ENCODE data around the gene GRID1. TPM values are rescaled to one million over a fixed set of nuclear protein-coding genes. Genes with fewer than 3 reads are reported as not detected.

Gene GRID1
- total RNA-seq, 1 experiment from 2014 or later, result not detected

DNA sequence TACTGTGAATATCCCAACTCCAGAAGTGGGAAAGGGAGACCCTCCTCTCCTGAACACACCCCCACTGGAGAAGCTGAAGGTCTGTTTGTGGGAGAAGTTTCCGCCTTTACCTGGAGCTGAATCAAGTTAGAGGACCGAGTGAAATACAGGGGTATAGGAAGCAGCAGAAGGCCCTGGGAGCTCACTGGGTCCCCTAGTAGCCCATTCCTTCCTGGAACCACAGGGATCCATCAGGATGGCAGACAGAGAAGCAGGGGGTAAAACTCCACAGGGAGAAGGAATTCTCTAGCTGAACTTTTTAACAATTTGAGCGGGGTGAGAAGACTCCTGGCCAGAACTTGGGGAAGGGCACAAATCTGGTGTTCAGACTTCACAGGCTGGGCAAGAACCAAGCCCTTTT is 275.8 kb downstream of the GRID1 start:
- ChIA-PET POLR2A (ENCODE audit: unreplicated experiment) (no interaction called here), CTCF (no interaction called here)
- intact Hi-C loops (cut with micrococcal nuclease; ENCODE audit: unreplicated experiment), result no loop called here

DNA sequence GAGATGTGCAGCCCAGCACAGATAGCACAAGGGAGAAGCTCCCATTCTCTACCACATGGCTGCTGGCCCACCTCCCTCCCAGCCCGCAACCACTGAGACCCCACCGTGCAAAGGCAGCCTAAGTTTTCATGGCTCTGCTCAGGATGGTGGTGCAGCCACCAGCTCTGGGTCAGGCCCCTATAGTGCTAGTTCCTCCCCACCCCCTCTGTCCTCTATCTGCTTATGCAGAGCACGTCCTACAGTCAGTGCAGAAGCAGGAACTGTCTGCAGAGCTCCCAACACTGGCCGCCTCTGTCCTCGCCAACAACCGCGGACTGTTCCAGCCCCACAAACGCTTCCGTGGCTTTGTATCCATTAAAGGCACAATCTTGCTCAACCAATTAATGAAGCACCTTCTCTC is 278.9 kb downstream of the GRID1 start:
- ChIA-PET CTCF (no interaction called here), POLR2A (ENCODE audit: unreplicated experiment) (no interaction called here)
- Histone ChIP-seq H3K79me2 (ENCODE audit: low read depth) (no peaks in the 10 kb centered on the region), H3K4me3 (no peak overlapping the region), H3K36me3 (ENCODE audit: low read depth) (no peaks in the 10 kb centered on the region), H3K9me2 (ENCODE audit: insufficient read depth) (no peaks in the 10 kb centered on the region), H3F3A (ENCODE audit: insufficient read depth, low read depth) (no peaks in the 10 kb centered on the region), H4K20me1 (ENCODE audit: insufficient read depth) (no peaks in the 10 kb centered on the region), H3K4me1 (replicated peaks; ENCODE audit: insufficient read depth) (no peaks in the 10 kb centered on the region), H3K27me3 (ENCODE audit: insufficient read depth, low read depth) (peaks cover 11% of the 10 kb centered on the region; the same call in 1 of the 2 replicates), H3K9me3 (ENCODE audit: insufficient read depth, low read depth) (no peaks in the 10 kb centered on the region), H3K4me2 (no peak overlapping the region), H2AFZ (no peak overlapping the region), H3K27ac (no peak overlapping the region)
- no TSS peak for BruUV-seq (replicated peaks)
- no peak for DNase-seq
- intact Hi-C loops (cut with micrococcal nuclease; ENCODE audit: unreplicated experiment), result no loop called here
- TF ChIP-seq, protein P1, sequence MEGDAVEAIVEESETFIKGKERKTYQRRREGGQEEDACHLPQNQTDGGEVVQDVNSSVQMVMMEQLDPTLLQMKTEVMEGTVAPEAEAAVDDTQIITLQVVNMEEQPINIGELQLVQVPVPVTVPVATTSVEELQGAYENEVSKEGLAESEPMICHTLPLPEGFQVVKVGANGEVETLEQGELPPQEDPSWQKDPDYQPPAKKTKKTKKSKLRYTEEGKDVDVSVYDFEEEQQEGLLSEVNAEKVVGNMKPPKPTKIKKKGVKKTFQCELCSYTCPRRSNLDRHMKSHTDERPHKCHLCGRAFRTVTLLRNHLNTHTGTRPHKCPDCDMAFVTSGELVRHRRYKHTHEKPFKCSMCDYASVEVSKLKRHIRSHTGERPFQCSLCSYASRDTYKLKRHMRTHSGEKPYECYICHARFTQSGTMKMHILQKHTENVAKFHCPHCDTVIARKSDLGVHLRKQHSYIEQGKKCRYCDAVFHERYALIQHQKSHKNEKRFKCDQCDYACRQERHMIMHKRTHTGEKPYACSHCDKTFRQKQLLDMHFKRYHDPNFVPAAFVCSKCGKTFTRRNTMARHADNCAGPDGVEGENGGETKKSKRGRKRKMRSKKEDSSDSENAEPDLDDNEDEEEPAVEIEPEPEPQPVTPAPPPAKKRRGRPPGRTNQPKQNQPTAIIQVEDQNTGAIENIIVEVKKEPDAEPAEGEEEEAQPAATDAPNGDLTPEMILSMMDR (conservative IDR thresholded peaks at IDR 0.05), result no peak
- no peak for TF ChIP-seq EZH2 (IDR thresholded peaks at IDR 0.05; ENCODE audit: low read depth)

More for the DNA sequence above, 275.8 kb downstream of the GRID1 start:
- no peak for TF ChIP-seq EZH2 (IDR thresholded peaks at IDR 0.05; ENCODE audit: low read depth)
- TF ChIP-seq, protein P1 (conservative IDR thresholded peaks at IDR 0.05), result no peak
- no peaks in the 10 kb centered on the region for H3K9me2 ChIP-seq (ENCODE audit: insufficient read depth)
- no peak overlapping the region for H3K4me3 ChIP-seq
- no peaks in the 10 kb centered on the region for H3K9me3 ChIP-seq (ENCODE audit: insufficient read depth, low read depth)
- H3K27ac ChIP-seq, result no peak overlapping the region
- H3F3A ChIP-seq (ENCODE audit: insufficient read depth, low read depth), result no peaks in the 10 kb centered on the region
- no peaks in the 10 kb centered on the region for H3K27me3 ChIP-seq (ENCODE audit: insufficient read depth, low read depth)
- no peaks in the 10 kb centered on the region for H3K79me2 ChIP-seq (ENCODE audit: low read depth)
- no peak for DNase-seq
- no peak overlapping the region for H2AFZ ChIP-seq
- H3K36me3 ChIP-seq (ENCODE audit: low read depth), result no peaks in the 10 kb centered on the region
- no peaks in the 10 kb centered on the region for H3K4me1 ChIP-seq (replicated peaks; ENCODE audit: insufficient read depth)
- H3K4me2 ChIP-seq, result no peak overlapping the region
- BruUV-seq (replicated peaks), result no TSS peak
- no peaks in the 10 kb centered on the region for H4K20me1 ChIP-seq (ENCODE audit: insufficient read depth)

- ChIA-PET CTCF (no interaction called here), POLR2A (ENCODE audit: unreplicated experiment) (no interaction called here)
- Histone ChIP-seq H3K4me3 (no peak overlapping the region), H3K36me3 (ENCODE audit: low read depth) (no peaks in the 10 kb centered on the region), H4K20me1 (ENCODE audit: insufficient read depth) (no peaks in the 10 kb centered on the region), H3K27me3 (ENCODE audit: insufficient read depth, low read depth) (peaks cover 15% of the 10 kb centered on the region; the same call in 1 of the 2 replicates), H3K4me2 (no peak overlapping the region), H3K27ac (no peak overlapping the region), H2AFZ (no peak overlapping the region), H3F3A (ENCODE audit: insufficient read depth, low read depth) (no peaks in the 10 kb centered on the region), H3K4me1 (replicated peaks; ENCODE audit: insufficient read depth) (no peaks in the 10 kb centered on the region), H3K79me2 (ENCODE audit: low read depth) (no peaks in the 10 kb centered on the region), H3K9me2 (ENCODE audit: insufficient read depth) (no peaks in the 10 kb centered on the region), H3K9me3 (ENCODE audit: insufficient read depth, low read depth) (no peaks in the 10 kb centered on the region)
- intact Hi-C loops (cut with micrococcal nuclease; ENCODE audit: unreplicated experiment), result no loop called here
- no TSS peak for BruUV-seq (replicated peaks)
- TF ChIP-seq EZH2 (IDR thresholded peaks at IDR 0.05; ENCODE audit: low read depth), result no peak
- TF ChIP-seq, protein P1 (conservative IDR thresholded peaks at IDR 0.05), result no peak
- DNase-seq, result no peak
These were observed 280.2 kb downstream of the GRID1 start for GRCh38 chr10:86086418-86086817.
